ENCODE measurements around the gene NRDC. TPM values are rescaled to one million over a fixed set of nuclear protein-coding genes. Genes with fewer than 3 reads are reported as not detected.

NRDC gene
- total RNA-seq, 1 donor from 2014 or later: 130 TPM

GRCh38 chr1:51749151-51749550, 129.4 kb downstream of the NRDC start:
- intact Hi-C loops (cut with micrococcal nuclease): no loop called here
- DNase-seq: no peak
- no peak overlapping the region for H3K4me3 ChIP-seq
- no peak for TF ChIP-seq CTCF (IDR thresholded peaks at IDR 0.05; ENCODE audit: borderline replicate concordance)
- peaks cover 35% of the 10 kb centered on the region for H3K4me1 ChIP-seq
- H3K9me3 ChIP-seq (replicated peaks): no peaks in the 10 kb centered on the region
- peaks cover 45% of the 10 kb centered on the region for H3K36me3 ChIP-seq
- H3K27ac ChIP-seq (replicated peaks): no peak overlapping the region
- H3K27me3 ChIP-seq (ENCODE audit: low read depth): no peaks in the 10 kb centered on the region

GRCh38 chr1:51745304-51745570, 133.3 kb downstream of the NRDC start:
- H3K9me3 ChIP-seq (replicated peaks): no peaks in the 10 kb centered on the region
- intact Hi-C loops (cut with micrococcal nuclease): no loop called here
- H3K27me3 ChIP-seq (ENCODE audit: low read depth): no peaks in the 10 kb centered on the region
- no peak overlapping the region for H3K27ac ChIP-seq (replicated peaks)
- no peak for TF ChIP-seq CTCF (IDR thresholded peaks at IDR 0.05; ENCODE audit: borderline replicate concordance)
- H3K4me1 ChIP-seq: peaks cover 29% of the 10 kb centered on the region
- H3K4me3 ChIP-seq: no peak overlapping the region
- no peak for DNase-seq
- H3K36me3 ChIP-seq: peaks cover 20% of the 10 kb centered on the region

- TF ChIP-seq CTCF (IDR thresholded peaks at IDR 0.05; ENCODE audit: borderline replicate concordance): no peak
- Histone ChIP-seq H3K4me1 (peaks cover 24% of the 10 kb centered on the region), H3K27ac (replicated peaks) (no peak overlapping the region), H3K27me3 (ENCODE audit: low read depth) (no peaks in the 10 kb centered on the region), H3K36me3 (peaks cover 20% of the 10 kb centered on the region), H3K9me3 (replicated peaks) (no peaks in the 10 kb centered on the region), H3K4me3 (no peak overlapping the region)
- no peak for DNase-seq
- intact Hi-C loops (cut with micrococcal nuclease): no loop called here
Measured at GRCh38 chr1:51744506-51745303, 133.8 kb downstream of the NRDC start.

GRCh38 chr1:51741121-51741681, 137.3 kb downstream of the NRDC start:
- TF ChIP-seq CTCF (IDR thresholded peaks at IDR 0.05; ENCODE audit: borderline replicate concordance): no peak
- Histone ChIP-seq H3K36me3 (no peaks in the 10 kb centered on the region), H3K27ac (replicated peaks) (no peak overlapping the region), H3K9me3 (replicated peaks) (no peaks in the 10 kb centered on the region), H3K27me3 (ENCODE audit: low read depth) (no peaks in the 10 kb centered on the region), H3K4me1 (peaks cover 47% of the 10 kb centered on the region), H3K4me3 (no peak overlapping the region)
- no peak for DNase-seq
- intact Hi-C loops (cut with micrococcal nuclease): no loop called here

GRCh38 chr1:51740652-51741051, 137.9 kb downstream of the NRDC start:
- TF ChIP-seq CTCF (IDR thresholded peaks at IDR 0.05; ENCODE audit: borderline replicate concordance): no peak
- no peak for DNase-seq

More at GRCh38 chr1:51740652-51741051, 137.9 kb downstream of the NRDC start:
- Histone ChIP-seq H3K36me3 (no peaks in the 10 kb centered on the region), H3K9me3 (replicated peaks) (no peaks in the 10 kb centered on the region), H3K4me1 (peaks cover 53% of the 10 kb centered on the region), H3K27ac (replicated peaks) (no peak overlapping the region), H3K4me3 (no peak overlapping the region), H3K27me3 (ENCODE audit: low read depth) (no peaks in the 10 kb centered on the region)
- intact Hi-C loops (cut with micrococcal nuclease): no loop called here

Small RNA genes within 50 kb of the gene (microRNA-seq; reads per million reads assigned to microRNA genes)
- not detected for gene MIR761

Other genes with a start within 250 kb of the NRDC start
- not detected for gene RAB3B, start 112.0 kb upstream of the NRDC start, total RNA-seq
- 3.2 TPM for gene KTI12, start 155.1 kb upstream of the NRDC start, total RNA-seq
- 25.7 TPM for gene TXNDC12, start 176.5 kb upstream of the NRDC start, total RNA-seq
- 25.9 TPM for gene BTF3L4, start 177.6 kb upstream of the NRDC start, total RNA-seq